GM23248 (cell line): ENCODE measurements around the gene NTMT1. TPM values are rescaled to one million over a fixed set of nuclear protein-coding genes. Genes with fewer than 3 reads are reported as not detected.

Source experiments
- DNase-seq: peaks from one replicate; pipeline ENCODE4 v3.0.0-alpha.2; 2015
- H2AFZ ChIP-seq: fragments of 200-600 bp; sonication (generic); 2 replicates; pipeline ENCODE4 v1.6.1; 2016; ENCODE audit warnings: antibody characterized with exemption
- H3F3A ChIP-seq: fragments of 200-600 bp; sonication (generic); 2 replicates; pipeline ENCODE4 v1.6.1; 2016; ENCODE audit warnings: mild to moderate bottlenecking, antibody characterized with exemption, mixed run types; ENCODE audit not compliant: insufficient read depth
- H3K27ac ChIP-seq: fragments of 200-600 bp; sonication (generic); 2 replicates; pipeline ENCODE4 v1.5.1; 2016; ENCODE audit warnings: mild to moderate bottlenecking
- H3K27me3 ChIP-seq: fragments of 200-600 bp; sonication (generic); replicated peaks from 2 replicates; pipeline ENCODE4 v1.6.1; 2016; ENCODE audit warnings: mild to moderate bottlenecking; ENCODE audit not compliant: insufficient read depth
- H3K36me3 ChIP-seq: fragments of 200-600 bp; sonication (generic); 2 replicates; pipeline ENCODE4 v1.6.1; 2016; ENCODE audit warnings: low read depth, mild to moderate bottlenecking
- H3K4me1 ChIP-seq: fragments of 200-600 bp; sonication (generic); 2 replicates; pipeline ENCODE4 v1.6.1; 2016; ENCODE audit warnings: mild to moderate bottlenecking; ENCODE audit not compliant: insufficient read depth
- H3K4me2 ChIP-seq: fragments of 200-600 bp; sonication (generic); one replicate; pipeline ENCODE4 v1.6.1; 2016; ENCODE audit warnings: mild to moderate bottlenecking; ENCODE audit not compliant: unreplicated experiment
- H3K4me3 ChIP-seq: fragments of 200-600 bp; sonication (generic); 2 replicates; pipeline ENCODE4 v1.5.1; 2016; ENCODE audit warnings: mild to moderate bottlenecking
- H3K79me2 ChIP-seq: fragments of 200-600 bp; sonication (generic); 2 replicates; pipeline ENCODE4 v1.6.1; 2016; ENCODE audit warnings: mild to moderate bottlenecking; ENCODE audit not compliant: insufficient read depth
- H3K9ac ChIP-seq: fragments of 200-600 bp; sonication (generic); 2 replicates; pipeline ENCODE4 v1.6.1; 2016; ENCODE audit warnings: mild to moderate bottlenecking
- H3K9me2 ChIP-seq: fragments of 200-600 bp; sonication (generic); 2 replicates; pipeline ENCODE4 v1.6.1; 2016; ENCODE audit warnings: mixed run types, mild to moderate bottlenecking, moderate library complexity; ENCODE audit not compliant: insufficient read depth
- H3K9me3 ChIP-seq: fragments of 200-600 bp; sonication (generic); one replicate; pipeline ENCODE4 v1.6.1; 2017; ENCODE audit warnings: low read depth
- H4K20me1 ChIP-seq: fragments of 200-600 bp; sonication (generic); 2 replicates; pipeline ENCODE4 v1.6.0; 2016; ENCODE audit not compliant: insufficient read depth
- EZH2 ChIP-seq: fragments of 200-600 bp; sonication (generic); IDR thresholded peaks from 2 replicates; pipeline ENCODE4 v1.6.1; 2018; ENCODE audit warnings: antibody characterized with exemption, mild to moderate bottlenecking; ENCODE audit not compliant: insufficient read depth, poor library complexity, severe bottlenecking
- EZH2phosphoT487 ChIP-seq: fragments of 200-600 bp; sonication (generic); IDR thresholded peaks from 2 replicates; pipeline ENCODE4 v1.6.1; 2018; ENCODE audit warnings: antibody characterized with exemption, moderate library complexity, mild to moderate bottlenecking, low read depth; ENCODE audit not compliant: insufficient read depth
- WGBS, 2 experiments: methylation state at CpG; one replicate each; pipeline ENCODE4 v1.1.6; 2015 to 2017; ENCODE audit warnings: low lambda C conversion rate in 2 of 2, low coverage in 1 of 2; ENCODE audit errors: missing lambda C conversion rate in 2 of 2; 5-methylcytosine and 5-hydroxymethylcytosine counted together
- in situ Hi-C: fragments of 300-500 bp; cut with MboI; formaldehyde crosslinking; loops from 2 replicates; pipeline ENCODE4 v1.15.0; 2020
- polyA plus RNA-seq: library from polyadenylated mRNA; unstranded; fragments of >200 nt; fragmentation: Nextera tagmentation; extraction: Ambion mirVana; gene quantifications from 2 replicates; pipeline ENCODE4 v1.2.1, GENCODE V29; 2016
- total RNA-seq: library from RNA; depleted of rRNA; stranded (reverse); fragments of >200 nt; shearing (Covaris generic); gene quantifications from 2 replicates; pipeline ENCODE4 v1.2.3, GENCODE V29; 2014

The NTMT1 gene
- total and polyA plus RNA-seq, 2 experiments from 2014 or later: 44.5 to 115 TPM

DNA sequence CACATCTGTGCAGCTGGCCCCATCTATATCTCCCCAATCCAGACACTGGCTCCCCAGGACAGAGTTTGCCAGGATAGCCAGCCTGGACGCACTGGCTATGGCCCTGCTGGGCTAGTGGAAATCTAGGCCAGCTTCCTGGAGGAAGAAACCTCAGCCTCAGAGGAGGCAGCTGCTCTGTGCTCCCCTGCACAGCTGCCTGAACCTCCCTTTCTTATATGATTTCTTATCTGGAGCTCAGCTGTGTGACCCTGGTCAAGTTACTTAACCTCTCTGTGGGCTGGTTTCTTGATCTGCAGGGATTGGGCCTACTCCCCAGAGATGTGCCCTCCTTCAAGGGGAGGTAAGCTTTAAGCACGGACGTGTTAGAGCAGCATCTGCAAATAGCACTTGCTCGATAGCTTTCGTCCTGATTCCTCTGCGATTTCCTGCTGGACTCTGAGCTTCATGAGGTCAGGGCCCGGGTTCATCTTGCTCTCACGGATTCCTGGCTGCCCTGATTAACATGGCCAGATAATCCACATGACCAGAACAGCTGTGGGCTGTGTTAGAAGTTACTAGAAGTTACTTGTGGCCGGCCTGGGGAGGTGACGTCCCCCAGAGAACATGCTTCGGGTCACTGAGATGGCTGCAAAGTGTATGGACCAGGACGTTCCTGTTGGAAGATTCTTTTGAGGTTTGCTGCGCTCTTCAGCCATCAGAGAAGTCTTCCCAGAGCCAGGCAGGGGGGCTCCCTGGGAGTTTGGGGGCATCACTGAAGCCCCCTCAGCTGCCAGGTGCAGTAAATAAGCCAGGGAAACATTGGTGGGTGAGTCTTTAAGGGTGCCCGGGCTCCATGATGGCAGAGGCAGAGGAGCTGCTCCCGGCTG is 19.6 kb upstream of the NTMT1 start:
- H3K27me3 ChIP-seq: no peaks in the 10 kb centered on the region
- H3K27ac ChIP-seq: no peak overlapping the region
- H3K9me2 ChIP-seq: no peaks in the 10 kb centered on the region
- no peak overlapping the region for H3K4me3 ChIP-seq
- no peak overlapping the region for H3K9ac ChIP-seq
- H3F3A ChIP-seq: 0 out of 2 replicates have a peak, but pooled peaks cover 11% of the 10 kb centered on the region
- H3K36me3 ChIP-seq: no peaks in the 10 kb centered on the region
- no peak overlapping the region for H2AFZ ChIP-seq
- TF ChIP-seq EZH2 (no peak), EZH2phosphoT487 (no peak)
- no peak for DNase-seq
- H3K79me2 ChIP-seq: no peaks in the 10 kb centered on the region
- H3K4me1 ChIP-seq: peaks cover 15% of the 10 kb centered on the region
- in situ Hi-C loops: loop anchor here (10.0 kb wide), 2 partner anchors 112 to 282 kb away; no protein-coding TSS in a partner anchor
- H4K20me1 ChIP-seq: no peaks in the 10 kb centered on the region
- no peak overlapping the region for H3K4me2 ChIP-seq
- 77 to 80% methylated on average over 15 of the region's 15 CpGs for WGBS, 2 experiments
- no peaks in the 10 kb centered on the region for H3K9me3 ChIP-seq

DNA sequence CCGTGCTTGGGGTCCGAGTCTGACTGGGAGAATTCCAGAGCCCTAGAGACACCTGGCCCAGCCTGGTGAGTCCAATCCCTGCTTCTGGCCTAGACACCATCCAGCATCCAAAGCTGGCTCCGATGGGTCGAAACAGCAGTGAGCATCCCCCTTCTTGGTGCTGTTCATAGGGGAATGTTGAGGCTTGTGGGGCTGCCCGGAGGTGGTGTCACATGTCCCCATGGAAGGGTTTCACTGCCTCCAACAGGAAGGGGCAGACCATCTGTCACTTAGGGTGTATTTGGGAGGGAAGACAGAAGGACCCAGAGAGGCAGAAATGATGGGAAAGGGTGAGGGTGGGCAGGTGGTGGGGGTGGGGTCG is 19.0 kb upstream of the NTMT1 start:
- Histone ChIP-seq H3K79me2 (no peaks in the 10 kb centered on the region), H3K36me3 (no peaks in the 10 kb centered on the region), H3F3A (0 out of 2 replicates have a peak, but pooled peaks cover 11% of the 10 kb centered on the region), H2AFZ (no peak overlapping the region), H3K9ac (no peak overlapping the region), H3K27me3 (no peaks in the 10 kb centered on the region), H3K27ac (peak overlapping the region; percentile 74; the same call in 1 of the 2 replicates), H3K9me2 (no peaks in the 10 kb centered on the region), H3K9me3 (no peaks in the 10 kb centered on the region), H3K4me1 (peaks cover 17% of the 10 kb centered on the region), H3K4me3 (no peak overlapping the region), H3K4me2 (no peak overlapping the region), H4K20me1 (no peaks in the 10 kb centered on the region)
- no peak for TF ChIP-seq EZH2phosphoT487
- no peak for TF ChIP-seq EZH2
- 81 to 94% methylated on average over 5 to 6 of the region's 6 CpGs for WGBS, 2 experiments
- in situ Hi-C loops: loop anchor here (10.0 kb wide), 2 partner anchors 112 to 282 kb away; no protein-coding TSS in a partner anchor
- no peak for DNase-seq

DNA sequence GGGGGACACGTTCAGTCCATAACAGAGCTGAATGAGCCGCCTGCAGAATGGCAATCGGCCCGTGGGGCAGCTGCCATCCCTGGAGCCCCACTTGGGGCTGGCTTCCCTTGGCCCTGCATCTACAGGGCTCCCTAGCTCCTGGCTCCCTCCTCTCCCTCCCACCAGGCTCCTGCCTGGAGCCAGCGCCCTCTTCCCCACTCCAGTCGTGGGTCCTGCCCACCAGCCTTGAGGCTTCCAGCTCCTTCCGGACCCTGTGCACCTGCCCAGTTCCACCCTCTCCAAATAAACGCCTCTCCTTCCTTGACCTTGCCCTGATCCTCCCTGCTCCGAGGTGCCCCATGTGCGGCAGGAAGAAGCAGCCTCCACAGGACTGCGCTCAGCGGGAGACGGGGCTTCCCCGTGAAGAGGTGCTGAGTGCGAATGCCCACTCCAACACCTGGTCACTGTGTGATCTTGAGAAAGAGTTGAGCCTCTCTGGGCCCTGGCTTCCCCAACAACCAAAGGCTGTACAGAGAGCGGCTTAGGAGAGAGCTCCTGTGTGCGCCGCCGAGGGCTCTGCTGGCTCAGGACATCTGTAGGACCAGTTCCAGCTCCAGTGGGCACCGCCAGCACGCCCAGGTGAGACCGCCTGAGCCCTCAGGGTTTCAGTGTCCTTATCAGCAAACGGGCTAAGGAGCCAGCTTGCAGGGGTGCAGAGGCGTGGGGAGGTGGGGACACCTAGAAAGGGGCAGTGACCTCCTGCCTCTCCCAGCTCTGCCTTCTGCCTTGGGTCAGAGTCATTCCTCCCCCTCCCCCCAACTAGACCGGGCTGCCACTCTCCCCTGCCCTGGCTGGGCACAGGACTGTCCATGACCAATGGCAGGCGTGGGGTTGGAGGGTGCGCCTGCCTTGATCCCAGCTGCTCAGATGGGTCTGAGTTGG is 17.1 kb upstream of the NTMT1 start:
- no peak overlapping the region for H3K4me3 ChIP-seq
- 86 to 91% methylated on average over 24 to 27 of the region's 27 CpGs for WGBS, 2 experiments
- peak overlapping the region; percentile 74 for H3K27ac ChIP-seq

More for the DNA sequence above, 17.1 kb upstream of the NTMT1 start:
- in situ Hi-C loops: loop anchor here (10.0 kb wide), 2 partner anchors 114 to 284 kb away; no protein-coding TSS in a partner anchor
- DNase-seq: no peak
- no peaks in the 10 kb centered on the region for H4K20me1 ChIP-seq
- no peaks in the 10 kb centered on the region for H3K9me2 ChIP-seq
- peak overlapping the region; percentile 45; the same call in 1 of the 2 replicates for H3K9ac ChIP-seq
- peaks cover 17% of the 10 kb centered on the region for H3K4me1 ChIP-seq
- H2AFZ ChIP-seq: no peak overlapping the region
- no peaks in the 10 kb centered on the region for H3K36me3 ChIP-seq
- H3F3A ChIP-seq: 0 out of 2 replicates have a peak, but pooled peaks cover 11% of the 10 kb centered on the region
- no peaks in the 10 kb centered on the region for H3K79me2 ChIP-seq
- H3K27me3 ChIP-seq: no peaks in the 10 kb centered on the region
- no peak for TF ChIP-seq EZH2
- no peak for TF ChIP-seq EZH2phosphoT487
- no peaks in the 10 kb centered on the region for H3K9me3 ChIP-seq
- peak overlapping the region; percentile 42 for H3K4me2 ChIP-seq
